ENCODE results near the gene PTPRK. TPM values are rescaled to one million over a fixed set of nuclear protein-coding genes. Genes with fewer than 3 reads are reported as not detected.

The PTPRK gene
- total and polyA plus RNA-seq, 2 of the 13 experiments (the other 11 are each of a cell fraction or from before 2014, with no cell fraction given) = 43.6 to 98.3 TPM

DNA sequence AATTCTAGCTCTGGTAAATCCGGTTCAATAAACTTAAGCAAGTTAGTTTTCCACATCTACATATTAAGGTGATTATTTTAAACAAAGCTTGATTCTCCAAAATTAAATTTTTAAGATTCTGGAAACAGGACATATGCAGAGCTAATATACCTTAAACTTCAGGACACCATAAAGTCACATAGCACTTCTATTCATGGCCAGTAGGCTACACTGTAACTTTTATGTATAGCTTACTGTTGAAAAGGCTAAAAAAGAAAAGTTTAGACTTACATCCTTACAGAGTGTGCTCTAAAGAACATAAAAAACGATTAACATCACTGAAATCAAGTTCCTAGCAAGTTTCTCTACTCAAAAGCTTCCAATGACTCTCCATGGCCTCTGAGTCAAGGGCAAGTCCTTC, 224.7 kb downstream of the PTPRK start:
- ChIA-PET POLR2A (no interaction called here), CTCF (ENCODE audit: low intra/inter-chr PET ratio, low total read pairs) (no interaction called here)
- peaks cover 0 to 5% of the 10 kb centered on the region in 2 experiments; a peak in 1 of 5 replicates for H3K36me3 ChIP-seq (replicated peaks in 1 of 2; ENCODE audit: control insufficient read depth in 1 of 2, insufficient read depth in 2 of 2, low read length in 2 of 2)
- 96% methylated on average over 2 of the region's 2 CpGs for WGBS (ENCODE audit: low lambda C conversion rate)
- no peak overlapping the region for H3K4me3 ChIP-seq (replicated peaks in 1 of 3; ENCODE audit: insufficient read depth in 1 of 3, low read depth in 2 of 3, low read length in 3 of 3)
- peaks cover 4% of the 10 kb centered on the region for H3K79me2 ChIP-seq (ENCODE audit: insufficient read depth, low read length)
- in situ Hi-C loops (cut with HindIII; ENCODE audit: extremely low pct_ligation_motif_present, low pct_unique_long_range_greater_than_20kb) (no loop called here), intact Hi-C loops (cut with micrococcal nuclease; ENCODE audit: unreplicated experiment) (no loop called here)
- H3K4me1 ChIP-seq (ENCODE audit: insufficient read depth, low read length) = peaks cover 7% of the 10 kb centered on the region
- H3K9ac ChIP-seq (ENCODE audit: insufficient read depth, low read depth, low read length) = no peak overlapping the region
- ATAC-seq (no peak; the same call in 2 of the 3 replicates), FAIRE-seq (no peak), DNase-seq (ENCODE audit: low spot score) (no peak)
- H3K9me3 ChIP-seq (ENCODE audit: low read length) = no peaks in the 10 kb centered on the region
- H2AFZ ChIP-seq (ENCODE audit: low read length) = no peak overlapping the region
- H3K27me3 ChIP-seq (ENCODE audit: control insufficient read depth in 1 of 2, insufficient read depth in 2 of 2, low read length in 2 of 2) = no peaks in the 10 kb centered on the region
- H3K4me2 ChIP-seq (ENCODE audit: low read depth, low read length) = no peak overlapping the region
- no peaks in the 10 kb centered on the region; the same call in 1 of the 2 replicates for H4K20me1 ChIP-seq (ENCODE audit: insufficient read depth, low read length)
- no TSS peak for BruUV-seq (replicated peaks)
- peak; percentile 35; the same call in 1 of the 2 replicates for TF ChIP-seq ZNF644 (CRISPR knock-in tag; IDR thresholded peaks at IDR 0.05; ENCODE audit: low read depth)
- peak; percentile 21 for TF ChIP-seq STAG1 (CRISPR knock-in tag; IDR thresholded peaks at IDR 0.05)
- TF ChIP-seq, protein P1, sequence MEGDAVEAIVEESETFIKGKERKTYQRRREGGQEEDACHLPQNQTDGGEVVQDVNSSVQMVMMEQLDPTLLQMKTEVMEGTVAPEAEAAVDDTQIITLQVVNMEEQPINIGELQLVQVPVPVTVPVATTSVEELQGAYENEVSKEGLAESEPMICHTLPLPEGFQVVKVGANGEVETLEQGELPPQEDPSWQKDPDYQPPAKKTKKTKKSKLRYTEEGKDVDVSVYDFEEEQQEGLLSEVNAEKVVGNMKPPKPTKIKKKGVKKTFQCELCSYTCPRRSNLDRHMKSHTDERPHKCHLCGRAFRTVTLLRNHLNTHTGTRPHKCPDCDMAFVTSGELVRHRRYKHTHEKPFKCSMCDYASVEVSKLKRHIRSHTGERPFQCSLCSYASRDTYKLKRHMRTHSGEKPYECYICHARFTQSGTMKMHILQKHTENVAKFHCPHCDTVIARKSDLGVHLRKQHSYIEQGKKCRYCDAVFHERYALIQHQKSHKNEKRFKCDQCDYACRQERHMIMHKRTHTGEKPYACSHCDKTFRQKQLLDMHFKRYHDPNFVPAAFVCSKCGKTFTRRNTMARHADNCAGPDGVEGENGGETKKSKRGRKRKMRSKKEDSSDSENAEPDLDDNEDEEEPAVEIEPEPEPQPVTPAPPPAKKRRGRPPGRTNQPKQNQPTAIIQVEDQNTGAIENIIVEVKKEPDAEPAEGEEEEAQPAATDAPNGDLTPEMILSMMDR (CRISPR knock-in tag; IDR thresholded peaks at IDR 0.05) = 0 out of 2 replicates have a peak, but pooled peaks have one; percentile 19
- no peak for TF ChIP-seq NFE2L2 (IDR thresholded peaks at IDR 0.05; ENCODE audit: low read length)
- H3K27ac ChIP-seq (ENCODE audit: extremely low read length, insufficient read depth, low read length) = no peak overlapping the region

DNA sequence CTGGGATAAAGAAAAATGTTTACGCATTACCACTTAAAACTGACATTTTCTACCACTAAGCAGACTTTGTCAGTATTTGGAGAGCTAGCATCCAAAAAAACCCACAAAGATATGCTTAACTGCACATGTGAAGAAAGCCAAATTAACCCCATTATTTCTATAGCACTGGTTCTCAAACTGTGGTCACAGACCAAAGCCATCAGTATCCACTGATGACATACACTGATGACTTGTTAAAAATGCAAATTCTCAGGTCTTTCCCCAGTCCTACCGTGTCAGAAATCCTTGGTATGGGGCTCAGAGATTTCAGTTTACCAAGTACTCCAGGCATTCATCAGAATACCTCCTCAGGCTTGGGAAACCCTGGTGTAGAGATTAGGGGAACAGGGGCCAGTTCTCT, 230.2 kb downstream of the PTPRK start:
- FAIRE-seq = no peak
- Histone ChIP-seq H3K9me3 (ENCODE audit: low read length) (no peaks in the 10 kb centered on the region), H3K4me3 (replicated peaks in 1 of 3; ENCODE audit: insufficient read depth in 1 of 3, low read depth in 2 of 3, low read length in 3 of 3) (no peak overlapping the region), H3K9ac (ENCODE audit: insufficient read depth, low read depth, low read length) (no peak overlapping the region), H3K4me1 (ENCODE audit: insufficient read depth, low read length) (peaks cover 7% of the 10 kb centered on the region), H3K36me3 (replicated peaks in 1 of 2; ENCODE audit: control insufficient read depth in 1 of 2, insufficient read depth in 2 of 2, low read length in 2 of 2) (peaks cover 0 to 5% of the 10 kb centered on the region in 2 experiments; a peak in 1 of 5 replicates), H3K79me2 (ENCODE audit: insufficient read depth, low read length) (no peaks in the 10 kb centered on the region), H3K27me3 (ENCODE audit: control insufficient read depth in 1 of 2, insufficient read depth in 2 of 2, low read length in 2 of 2) (no peaks in the 10 kb centered on the region), H4K20me1 (ENCODE audit: insufficient read depth, low read length) (no peaks in the 10 kb centered on the region; the same call in 1 of the 2 replicates), H3K4me2 (ENCODE audit: low read depth, low read length) (no peak overlapping the region), H2AFZ (ENCODE audit: low read length) (no peak overlapping the region), H3K27ac (ENCODE audit: extremely low read length, insufficient read depth, low read length) (no peak overlapping the region)
- ChIA-PET POLR2A (no interaction called here), CTCF (ENCODE audit: low intra/inter-chr PET ratio, low total read pairs) (no interaction called here)
- WGBS (ENCODE audit: low lambda C conversion rate) = 100% methylated on average over 2 of the region's 2 CpGs
- BruUV-seq (replicated peaks) = no TSS peak
- TF ChIP-seq ZMAT3 (CRISPR knock-in tag; conservative IDR thresholded peaks at IDR 0.05) (no peak), MIXL1 (CRISPR knock-in tag; IDR thresholded peaks at IDR 0.05) (no peak), CCDC6 (CRISPR knock-in tag; IDR thresholded peaks at IDR 0.05) (no peak), CCAR2 (optimal IDR thresholded peaks at IDR 0.05; ENCODE audit: low read depth, low read length) (no peak), ZNF747 (CRISPR knock-in tag; IDR thresholded peaks at IDR 0.05; ENCODE audit: borderline replicate concordance) (no peak), RBM22 (optimal IDR thresholded peaks at IDR 0.05; ENCODE audit: low read length) (peak; percentile 86), ATF1 (CRISPR knock-in tag; IDR thresholded peaks at IDR 0.05) (no peak)
- TF ChIP-seq, protein P2, sequence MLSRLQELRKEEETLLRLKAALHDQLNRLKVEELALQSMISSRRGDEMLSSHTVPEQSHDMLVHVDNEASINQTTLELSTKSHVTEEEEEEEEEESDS (CRISPR knock-in tag; IDR thresholded peaks at IDR 0.05; ENCODE audit: borderline replicate concordance) = no peak
- no peak for DNase-seq (ENCODE audit: low spot score)
- in situ Hi-C loops (cut with HindIII; ENCODE audit: extremely low pct_ligation_motif_present, low pct_unique_long_range_greater_than_20kb) = no loop called here
- no peak for ATAC-seq
- intact Hi-C loops (cut with micrococcal nuclease; ENCODE audit: unreplicated experiment) = no loop called here

Measured in HepG2 (cell line).